ENCODE measurements around the gene ZNF592.
"Not testable (repeated sequence)": the region's sequence is repeated elsewhere in the genome, so short reads cannot be mapped to it uniquely, and the experiment has no call there.

- peak in 3 of 4 experiments; percentile 64 to 75 (median 68) for TF ChIP-seq CTCF (IDR thresholded peaks at IDR 0.05)
- not testable (repeated sequence) for TF ChIP-seq POLR2A, POLR2AphosphoS5 (IDR thresholded peaks at IDR 0.05)
These were observed 97.2 kb downstream of the ZNF592 start for GRCh38 chr15:84845631-84846030.
